Loucy (cell line): ENCODE data around the gene CACNA1D.

Experiments used
- H2AFZ ChIP-seq: fragments of 200-600 bp; sonication (generic); 2 replicates; pipeline ENCODE4 v1.6.0; 2016; ENCODE audit warnings: antibody characterized with exemption, mild to moderate bottlenecking, low read length, moderate library complexity
- H3F3A ChIP-seq: fragments of 200-600 bp; 2 replicates; pipeline ENCODE4 v1.6.0; 2016; ENCODE audit warnings: antibody characterized with exemption, low read depth, mild to moderate bottlenecking
- H3K27me3 ChIP-seq: fragments of 200-600 bp; sonication (generic); 2 replicates; pipeline ENCODE4 v1.6.1; 2014; ENCODE audit warnings: low read length, mild to moderate bottlenecking; ENCODE audit not compliant: insufficient read depth, poor library complexity, severe bottlenecking
- H3K36me3 ChIP-seq: fragments of 200-600 bp; sonication (generic); 2 replicates; pipeline ENCODE4 v1.6.1; 2016; ENCODE audit warnings: low read length; ENCODE audit not compliant: insufficient read depth
- H3K4me1 ChIP-seq: fragments of 200-600 bp; sonication (generic); 2 replicates; pipeline ENCODE4 v1.5.1; 2014; ENCODE audit warnings: low read length, mild to moderate bottlenecking; ENCODE audit not compliant: insufficient read depth, poor library complexity, severe bottlenecking
- H3K4me2 ChIP-seq: fragments of 200-600 bp; sonication (generic); 2 replicates; pipeline ENCODE4 v1.6.0; 2014; ENCODE audit warnings: antibody characterized with exemption, low read length, low read depth, mild to moderate bottlenecking; ENCODE audit not compliant: poor library complexity, severe bottlenecking
- H3K4me3 ChIP-seq: fragments of 200-600 bp; sonication (generic); 2 replicates; pipeline ENCODE4 v1.5.1; 2014; ENCODE audit warnings: low read length, mild to moderate bottlenecking, mixed read lengths; ENCODE audit not compliant: poor library complexity, severe bottlenecking
- H3K79me2 ChIP-seq: fragments of 200-600 bp; sonication (generic); 2 replicates; pipeline ENCODE4 v1.6.1; 2014; ENCODE audit warnings: low read length; ENCODE audit not compliant: insufficient read depth
- H3K9ac ChIP-seq: fragments of 200-600 bp; sonication (generic); 2 replicates; pipeline ENCODE4 v1.6.0; 2014; ENCODE audit warnings: mild to moderate bottlenecking, low read depth, low read length, moderate library complexity; ENCODE audit not compliant: poor library complexity, severe bottlenecking
- H3K9me2 ChIP-seq: fragments of 200-600 bp; sonication (generic); replicated peaks from 2 replicates; pipeline ENCODE4 v1.6.1; 2016; ENCODE audit warnings: low read depth, low read length, mixed read lengths
- H3K9me3 ChIP-seq: fragments of 200-600 bp; sonication (generic); 2 replicates; pipeline ENCODE4 v1.6.1; 2014; ENCODE audit warnings: mild to moderate bottlenecking, antibody characterized with exemption, low read length, low read depth; ENCODE audit not compliant: insufficient read depth
- H4K20me1 ChIP-seq: fragments of 200-600 bp; sonication (generic); 2 replicates; pipeline ENCODE4 v1.6.0; 2014; ENCODE audit warnings: antibody characterized with exemption, low read length, mild to moderate bottlenecking; ENCODE audit not compliant: insufficient read depth, poor library complexity, severe bottlenecking
- EZH2phosphoT487 ChIP-seq: fragments of 200-600 bp; IDR thresholded peaks from 2 replicates; pipeline ENCODE4 v1.6.1; 2018; ENCODE audit warnings: antibody characterized with exemption, mild to moderate bottlenecking, moderate library complexity, borderline replicate concordance
- TF ChIP-seq, protein P1 (sequence below): fragments of 200-600 bp; sonication (generic); conservative IDR thresholded peaks from 2 replicates; pipeline ENCODE4 v1.5.1; 2014; ENCODE audit warnings: mild to moderate bottlenecking, antibody characterized with exemption, low read length

The CACNA1D gene

DNA sequence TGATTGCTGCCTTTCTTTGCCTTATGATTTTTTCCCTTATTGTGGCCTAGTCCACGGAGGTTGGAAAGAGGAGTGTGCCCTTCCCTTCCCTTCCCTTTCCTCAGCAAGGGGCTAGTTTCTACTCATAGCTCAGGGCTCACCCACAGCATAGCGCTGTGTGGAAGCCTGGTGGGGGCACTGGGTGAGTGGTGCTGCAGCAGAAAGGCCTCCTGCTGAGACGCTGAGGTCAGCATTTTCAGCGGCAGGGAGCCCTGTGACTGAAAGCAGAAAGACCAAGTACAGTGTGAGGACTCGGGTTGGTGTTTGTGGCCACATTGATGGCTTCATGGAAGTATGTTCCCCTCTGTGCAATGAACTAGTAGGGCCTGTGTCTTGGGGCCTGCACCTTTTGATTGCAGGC lies 21.9 kb downstream of the CACNA1D start:
- H3K9ac ChIP-seq, result no peak overlapping the region
- H3K79me2 ChIP-seq, result no peaks in the 10 kb centered on the region
- no peaks in the 10 kb centered on the region for H4K20me1 ChIP-seq
- H3K4me1 ChIP-seq, result no peaks in the 10 kb centered on the region
- H3K36me3 ChIP-seq, result no peaks in the 10 kb centered on the region
- H3K27me3 ChIP-seq, result no peaks in the 10 kb centered on the region
- no peaks in the 10 kb centered on the region for H3F3A ChIP-seq
- no peaks in the 10 kb centered on the region for H3K9me2 ChIP-seq
- no peak for TF ChIP-seq EZH2phosphoT487
- TF ChIP-seq, protein P1, sequence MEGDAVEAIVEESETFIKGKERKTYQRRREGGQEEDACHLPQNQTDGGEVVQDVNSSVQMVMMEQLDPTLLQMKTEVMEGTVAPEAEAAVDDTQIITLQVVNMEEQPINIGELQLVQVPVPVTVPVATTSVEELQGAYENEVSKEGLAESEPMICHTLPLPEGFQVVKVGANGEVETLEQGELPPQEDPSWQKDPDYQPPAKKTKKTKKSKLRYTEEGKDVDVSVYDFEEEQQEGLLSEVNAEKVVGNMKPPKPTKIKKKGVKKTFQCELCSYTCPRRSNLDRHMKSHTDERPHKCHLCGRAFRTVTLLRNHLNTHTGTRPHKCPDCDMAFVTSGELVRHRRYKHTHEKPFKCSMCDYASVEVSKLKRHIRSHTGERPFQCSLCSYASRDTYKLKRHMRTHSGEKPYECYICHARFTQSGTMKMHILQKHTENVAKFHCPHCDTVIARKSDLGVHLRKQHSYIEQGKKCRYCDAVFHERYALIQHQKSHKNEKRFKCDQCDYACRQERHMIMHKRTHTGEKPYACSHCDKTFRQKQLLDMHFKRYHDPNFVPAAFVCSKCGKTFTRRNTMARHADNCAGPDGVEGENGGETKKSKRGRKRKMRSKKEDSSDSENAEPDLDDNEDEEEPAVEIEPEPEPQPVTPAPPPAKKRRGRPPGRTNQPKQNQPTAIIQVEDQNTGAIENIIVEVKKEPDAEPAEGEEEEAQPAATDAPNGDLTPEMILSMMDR, result no peak
- no peak overlapping the region for H2AFZ ChIP-seq
- no peak overlapping the region for H3K4me2 ChIP-seq
- H3K4me3 ChIP-seq, result no peak overlapping the region
- no peaks in the 10 kb centered on the region for H3K9me3 ChIP-seq

DNA sequence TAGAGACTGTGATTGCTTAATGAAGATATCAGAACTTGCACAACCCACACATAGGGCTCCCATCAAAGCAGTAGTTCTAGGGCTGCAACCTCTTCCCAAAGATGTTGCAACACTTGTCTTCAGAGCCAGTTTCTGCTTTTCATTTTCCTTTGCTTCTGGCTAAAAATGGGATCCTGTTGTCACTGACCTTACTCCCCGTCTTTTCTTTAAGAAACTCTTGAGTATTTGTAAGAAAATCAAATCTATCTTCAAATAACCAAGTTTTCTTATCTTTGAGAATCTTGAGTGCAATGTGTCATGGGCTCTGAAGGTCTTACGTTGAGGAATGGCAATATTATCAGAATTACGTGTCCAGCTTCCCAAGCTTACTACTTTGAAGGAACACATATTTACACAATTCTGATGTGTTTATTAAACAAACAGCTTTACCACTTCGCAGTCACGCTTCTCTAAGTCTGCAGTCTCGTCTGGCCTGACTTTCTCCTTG lies 24.1 kb downstream of the CACNA1D start:
- no peaks in the 10 kb centered on the region for H3K36me3 ChIP-seq
- no peaks in the 10 kb centered on the region for H3F3A ChIP-seq
- no peak for TF ChIP-seq EZH2phosphoT487
- TF ChIP-seq, protein P1, result no peak
- H2AFZ ChIP-seq, result no peak overlapping the region
- H3K4me3 ChIP-seq, result no peak overlapping the region
- no peaks in the 10 kb centered on the region for H3K27me3 ChIP-seq
- H3K4me2 ChIP-seq, result no peak overlapping the region
- no peaks in the 10 kb centered on the region for H3K79me2 ChIP-seq
- no peak overlapping the region for H3K9ac ChIP-seq
- no peaks in the 10 kb centered on the region for H3K4me1 ChIP-seq
- no peaks in the 10 kb centered on the region for H3K9me3 ChIP-seq
- no peaks in the 10 kb centered on the region for H3K9me2 ChIP-seq
- no peaks in the 10 kb centered on the region for H4K20me1 ChIP-seq

DNA sequence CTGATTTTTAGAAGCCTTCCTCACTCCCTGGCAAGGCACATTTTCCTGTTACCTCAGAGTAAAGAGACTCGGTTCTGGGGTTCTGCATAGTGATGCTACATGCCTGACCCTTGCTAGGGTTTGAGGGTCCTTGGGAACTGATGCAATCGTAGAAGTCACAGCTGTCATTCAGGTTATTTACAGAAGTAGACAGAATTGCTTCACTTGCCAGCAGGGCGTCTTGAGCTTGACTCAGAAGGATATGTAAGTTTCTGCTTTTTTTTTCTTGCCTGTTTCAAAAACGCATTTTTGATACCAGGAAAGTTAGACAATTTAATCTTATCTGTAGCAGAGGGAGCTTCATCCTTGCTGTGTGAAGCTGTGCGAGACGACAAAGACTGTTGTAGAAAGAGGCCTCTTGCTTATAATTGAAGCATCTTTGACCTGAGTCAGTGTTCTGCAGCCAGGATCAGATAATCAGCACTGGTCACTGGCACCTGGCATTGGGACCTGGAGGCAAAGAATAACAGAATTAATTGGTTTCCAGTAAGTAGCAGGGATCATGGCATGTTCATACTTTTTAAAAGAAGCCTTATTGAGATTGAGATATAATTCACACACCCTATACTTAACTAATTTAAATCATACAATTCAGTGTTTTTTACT lies 24.8 kb downstream of the CACNA1D start:
- no peak overlapping the region for H3K9ac ChIP-seq
- H3K9me3 ChIP-seq, result no peaks in the 10 kb centered on the region
- no peaks in the 10 kb centered on the region for H3K36me3 ChIP-seq
- no peaks in the 10 kb centered on the region for H3K27me3 ChIP-seq
- no peaks in the 10 kb centered on the region for H3F3A ChIP-seq
- no peaks in the 10 kb centered on the region for H4K20me1 ChIP-seq
- no peak for TF ChIP-seq EZH2phosphoT487
- TF ChIP-seq, protein P1, result no peak
- no peak overlapping the region for H3K4me2 ChIP-seq
- H3K9me2 ChIP-seq, result no peaks in the 10 kb centered on the region
- H3K4me3 ChIP-seq, result no peak overlapping the region
- no peaks in the 10 kb centered on the region for H3K4me1 ChIP-seq
- no peak overlapping the region for H2AFZ ChIP-seq
- H3K79me2 ChIP-seq, result no peaks in the 10 kb centered on the region
